ENCODE measurements around the gene GDNF.
A peak's percentile ranks its signal among the peaks of the same experiment; 100 is the strongest.
"Not testable (repeated sequence)": the region's sequence is repeated elsewhere in the genome, so short reads cannot be mapped to it uniquely, and the experiment has no call there.

Gene GDNF, protein sequence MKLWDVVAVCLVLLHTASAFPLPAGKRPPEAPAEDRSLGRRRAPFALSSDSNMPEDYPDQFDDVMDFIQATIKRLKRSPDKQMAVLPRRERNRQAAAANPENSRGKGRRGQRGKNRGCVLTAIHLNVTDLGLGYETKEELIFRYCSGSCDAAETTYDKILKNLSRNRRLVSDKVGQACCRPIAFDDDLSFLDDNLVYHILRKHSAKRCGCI

DNA sequence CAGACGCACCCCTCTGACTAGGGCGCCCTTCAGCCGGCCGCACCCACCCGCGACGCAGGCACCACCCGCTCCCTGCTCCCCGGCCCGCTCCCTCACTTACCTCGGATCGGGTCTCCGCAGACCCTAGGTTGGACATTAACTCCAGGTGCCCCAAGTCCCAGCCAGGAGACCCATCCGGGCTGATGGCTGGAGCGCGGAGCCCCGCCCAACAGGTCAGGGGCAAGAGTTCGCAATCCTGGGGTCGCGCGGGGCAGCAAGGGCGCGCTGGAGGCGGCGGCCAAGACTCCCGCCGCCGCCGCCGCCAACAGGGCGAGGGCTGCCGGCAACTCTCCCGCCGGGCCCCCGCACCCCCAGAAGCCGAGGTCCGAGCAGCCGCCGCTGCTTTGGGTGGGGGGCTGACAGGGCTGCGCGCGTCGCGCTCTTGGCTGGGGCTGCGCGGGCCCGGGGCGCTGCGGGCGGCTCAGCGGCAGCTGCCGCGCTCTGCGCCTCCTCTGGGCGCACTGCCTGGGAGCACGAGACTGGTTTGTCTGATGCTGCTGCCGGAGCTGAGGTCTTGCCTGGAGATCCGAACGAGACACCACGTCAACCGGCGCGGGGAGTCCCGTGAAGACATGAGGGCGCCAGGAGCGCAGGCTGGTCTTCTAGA is at the start of gene GDNF:
GDNF (minus strand) TSS at position 635 of the 646 bp plus-strand sequence. CDS start 5,245 bp downstream, outside the sequence.
- DNase-seq (ENCODE audit: low spot score): peak; percentile 8

GRCh38 chr5:37888476-37888875 is 48.6 kb upstream of the GDNF start:
- DNase-seq (ENCODE audit: low spot score): no peak

DNA sequence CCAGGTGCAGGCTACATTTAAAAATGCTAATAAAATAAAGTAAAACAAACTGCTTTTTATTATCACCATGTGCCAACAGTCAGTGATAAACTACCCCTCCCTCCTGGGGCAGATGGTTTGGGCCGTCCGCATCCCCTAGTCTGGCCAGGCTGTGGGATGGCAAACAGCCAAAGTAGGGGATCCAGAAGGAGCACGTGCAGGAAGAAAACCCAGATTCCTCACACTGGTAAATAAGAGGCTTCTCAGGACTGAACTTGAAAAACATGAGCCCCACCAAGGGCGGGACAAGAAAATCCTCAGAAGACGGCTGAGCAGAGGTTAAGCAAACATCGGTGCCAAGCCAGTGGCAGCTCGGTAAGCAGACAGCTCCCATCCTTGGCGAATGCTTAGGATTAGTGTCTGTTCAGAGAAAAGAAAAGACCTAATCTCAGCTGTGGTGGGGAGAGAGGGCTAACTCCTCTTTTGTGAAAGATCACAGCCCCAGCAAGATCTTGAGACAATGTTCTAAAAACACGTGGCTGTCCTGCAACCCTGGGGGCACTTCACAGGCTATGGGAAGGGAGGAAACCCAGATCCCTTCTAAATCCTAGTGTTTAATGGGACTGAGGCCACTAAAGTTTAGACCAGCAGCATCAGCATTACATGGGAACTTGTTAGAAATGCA is 46.5 kb upstream of the GDNF start:
- no peak for DNase-seq (ENCODE audit: low spot score)

DNA sequence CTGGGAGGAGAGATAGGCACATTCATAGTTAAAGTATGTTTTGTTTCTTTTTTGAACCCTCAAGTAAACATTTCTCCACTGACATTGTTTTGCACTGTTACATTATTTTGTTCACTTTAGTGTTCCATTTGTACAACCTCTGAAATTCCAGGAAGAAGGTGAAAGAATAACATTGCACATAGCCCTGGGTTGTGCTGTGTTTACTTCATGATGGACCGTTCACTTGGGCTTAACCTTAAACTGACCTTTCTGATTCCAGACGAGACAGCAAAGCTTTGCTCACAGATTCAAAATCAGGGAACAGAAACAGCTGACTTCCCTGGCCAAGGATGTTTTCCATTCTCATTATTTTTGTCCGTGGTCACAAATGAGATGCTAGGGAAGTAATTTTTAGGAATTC is 42.8 kb upstream of the GDNF start:
- no peak for DNase-seq (ENCODE audit: low spot score)

- no peak for DNase-seq (ENCODE audit: low spot score)
Observed at GRCh38 chr5:37881359-37881758, 41.5 kb upstream of the GDNF start.

DNA sequence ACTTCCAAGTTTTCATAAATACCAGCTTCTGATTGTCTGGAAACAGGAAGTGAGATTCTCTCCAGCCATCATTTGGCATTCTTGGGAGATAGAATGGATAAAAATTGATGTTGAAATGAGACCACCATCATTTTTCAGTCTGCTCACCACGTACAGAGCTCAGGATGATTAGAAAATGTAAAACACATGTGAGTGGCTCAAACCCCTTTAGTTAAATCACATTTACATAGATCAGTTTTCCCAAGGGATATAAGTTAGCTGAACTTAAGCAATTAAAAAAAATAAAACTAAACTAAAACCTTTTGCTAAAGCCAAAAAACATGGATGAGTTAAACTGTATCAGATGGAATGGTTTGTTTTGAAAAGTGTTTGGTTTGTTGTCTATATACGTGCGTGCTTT is 37.1 kb upstream of the GDNF start:
- DNase-seq (ENCODE audit: low spot score): no peak

DNA sequence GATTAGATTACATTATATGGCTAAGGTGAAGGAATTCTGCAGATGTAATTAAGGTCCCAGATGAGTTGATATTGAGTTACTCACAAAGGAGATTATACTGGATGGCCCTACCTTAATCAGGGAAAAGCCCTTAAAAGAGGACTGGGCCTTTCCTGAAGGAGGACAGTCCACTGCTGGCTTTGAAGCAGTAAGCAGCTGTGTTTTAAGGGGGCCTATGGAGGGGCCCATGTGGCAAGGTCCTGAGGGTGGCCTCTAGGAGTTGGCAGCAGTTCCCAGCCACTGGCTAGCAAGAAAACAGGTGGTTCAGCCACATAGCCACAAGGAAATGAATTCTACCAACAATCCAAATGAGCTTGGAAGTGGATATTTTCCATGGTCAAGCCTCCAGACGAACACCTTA is 36.4 kb upstream of the GDNF start:
- no peak for DNase-seq (ENCODE audit: low spot score)

DNA sequence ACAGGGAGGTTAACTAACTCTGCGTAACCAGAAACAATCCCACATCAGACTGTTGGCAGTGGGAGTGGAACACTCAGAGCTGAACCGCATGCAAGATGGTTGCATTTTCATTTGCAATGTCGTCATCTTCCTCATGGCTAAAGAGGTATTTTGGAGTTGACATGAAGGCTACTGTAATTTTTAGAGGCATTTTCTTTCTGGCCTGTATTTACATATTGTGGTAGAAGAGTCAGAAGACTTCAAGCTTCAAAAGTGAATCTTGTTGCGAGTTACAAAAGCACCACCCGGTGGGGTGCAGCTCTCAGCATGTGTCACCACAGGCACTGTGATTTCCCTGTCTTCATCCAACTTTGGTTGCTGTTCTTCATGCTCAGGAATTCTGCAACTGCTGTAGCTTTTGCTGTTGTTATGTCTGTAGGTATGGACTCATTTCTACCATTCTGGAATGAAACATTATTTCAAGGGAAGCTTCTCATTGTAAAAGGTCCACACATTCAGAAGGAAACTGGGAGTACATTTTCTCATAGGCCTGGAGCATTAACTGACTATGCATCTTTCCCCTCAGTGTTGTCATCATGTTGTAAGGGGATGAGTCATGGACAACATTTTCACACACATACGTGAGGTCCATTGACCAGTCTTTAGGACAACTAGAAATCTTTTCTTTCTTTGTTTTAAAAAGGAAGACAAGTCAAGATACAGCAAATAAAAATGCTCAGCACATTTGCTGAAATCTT is 35.4 kb upstream of the GDNF start:
- peak; percentile 0 for DNase-seq (ENCODE audit: low spot score)

GRCh38 chr5:37873988-37874387 is 34.1 kb upstream of the GDNF start:
- DNase-seq (ENCODE audit: low spot score): no peak

DNA sequence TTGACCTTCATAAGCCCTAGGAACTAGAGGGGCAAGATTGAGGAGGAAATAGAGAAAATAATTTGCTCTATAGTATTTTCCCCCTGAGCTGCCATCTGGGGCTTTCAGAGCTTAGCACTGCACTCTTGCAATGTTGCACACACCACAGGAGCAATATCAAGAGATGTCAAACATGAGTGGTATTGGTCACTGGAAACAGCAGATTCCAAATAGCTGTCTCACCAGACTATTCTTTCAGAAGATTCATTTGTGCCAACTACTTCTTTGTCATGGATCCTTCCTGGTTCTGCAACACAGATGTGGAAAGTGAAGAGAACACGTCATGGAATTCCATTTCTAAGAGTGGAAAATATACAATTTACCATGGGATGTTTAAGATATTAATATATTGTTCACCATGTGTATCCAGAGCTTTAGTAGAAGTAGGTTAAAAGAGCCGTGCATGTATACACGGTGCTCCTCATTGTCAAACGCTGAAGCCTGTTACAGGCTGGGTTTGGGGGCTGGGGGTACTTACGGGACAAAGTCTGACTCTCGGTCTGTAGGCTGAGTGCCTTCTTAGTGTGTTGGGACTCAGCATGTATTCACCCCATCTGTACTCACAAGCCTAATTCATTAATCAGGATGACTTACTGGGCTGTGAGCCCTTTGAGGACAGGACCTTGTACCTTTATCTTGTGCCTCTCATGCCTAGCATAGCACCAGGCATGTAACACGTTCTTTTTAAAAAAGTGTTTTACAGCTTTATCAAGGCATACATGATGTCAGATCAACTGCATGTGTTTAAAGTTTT is 31.4 kb upstream of the GDNF start:
- no peak for DNase-seq (ENCODE audit: low spot score)

DNA sequence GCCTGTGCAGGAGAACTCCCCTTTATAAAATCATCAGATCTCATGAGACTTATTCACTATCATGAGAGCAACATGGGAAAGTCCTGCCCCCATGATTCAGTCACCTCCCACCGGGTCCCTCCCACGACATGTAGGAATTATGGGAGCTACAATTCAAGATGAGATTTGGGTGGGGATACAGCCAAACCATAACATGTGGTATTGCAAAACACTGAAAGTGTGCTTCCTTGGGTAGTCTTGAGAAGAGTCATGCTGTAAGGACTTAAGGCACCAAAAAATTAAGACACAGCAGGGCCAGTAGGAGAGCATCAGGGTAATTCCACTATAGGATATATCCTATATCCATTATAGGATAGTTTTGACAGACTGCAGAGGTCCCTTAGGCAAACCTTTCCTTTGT is 29.4 kb upstream of the GDNF start:
- no peak for DNase-seq (ENCODE audit: low spot score)

DNA sequence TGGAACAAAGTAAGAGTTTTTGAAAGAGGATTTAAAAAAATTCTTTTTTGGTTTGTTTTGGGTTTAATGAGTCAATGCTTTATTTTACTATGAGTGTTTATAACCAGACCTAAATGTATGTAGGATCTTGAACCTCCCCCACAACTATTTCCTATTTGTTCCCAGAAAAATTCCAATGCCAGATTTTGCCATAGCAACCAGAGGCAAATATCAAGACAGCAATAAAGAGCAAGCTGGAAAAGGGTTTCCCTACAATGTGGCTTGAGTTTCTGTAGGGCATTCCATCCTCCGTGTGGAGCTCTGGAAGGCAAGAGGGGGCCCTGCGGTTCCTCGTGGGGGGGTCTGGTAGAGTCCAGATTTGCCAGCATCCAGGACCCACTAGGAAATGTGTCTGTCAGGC is 27.8 kb upstream of the GDNF start:
- no peak for DNase-seq (ENCODE audit: low spot score)

- not testable (repeated sequence) for DNase-seq (ENCODE audit: low spot score)
Observed at GRCh38 chr5:37862907-37863306, 23.1 kb upstream of the GDNF start.

DNA sequence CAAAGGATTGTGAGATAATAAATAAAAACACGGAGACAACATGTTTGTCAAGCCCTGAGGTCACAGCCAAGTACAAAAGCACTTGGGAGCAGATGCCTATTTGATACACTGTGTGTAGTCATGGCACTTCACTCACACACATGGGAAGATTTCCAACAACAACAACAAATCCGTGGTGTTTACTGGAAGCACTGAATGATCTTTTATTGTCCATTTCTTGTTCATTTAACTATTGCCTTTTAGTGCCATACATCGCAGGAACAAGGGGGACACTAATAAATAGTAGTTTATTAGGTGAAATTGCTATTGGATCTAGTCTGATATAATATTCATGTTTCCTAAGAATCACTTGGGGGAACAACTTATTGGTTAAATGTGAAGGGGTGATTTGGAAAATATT is 20.4 kb upstream of the GDNF start:
- no peak for DNase-seq (ENCODE audit: low spot score)

- no peak for DNase-seq (ENCODE audit: low spot score)
Observed at GRCh38 chr5:37859805-37860204, 20.0 kb upstream of the GDNF start.

- DNase-seq (ENCODE audit: low spot score): no peak
Observed at GRCh38 chr5:37858250-37858649, 18.4 kb upstream of the GDNF start.

GRCh38 chr5:37857696-37858095 is 17.9 kb upstream of the GDNF start:
- DNase-seq (ENCODE audit: low spot score): no peak

- DNase-seq (ENCODE audit: low spot score): no peak
Observed at GRCh38 chr5:37855438-37855837, 15.6 kb upstream of the GDNF start.

GRCh38 chr5:37851305-37851704 is 11.5 kb upstream of the GDNF start:
- no peak for DNase-seq (ENCODE audit: low spot score)

- DNase-seq (ENCODE audit: low spot score): no peak
Observed at GRCh38 chr5:37850226-37850865, 10.5 kb upstream of the GDNF start.

DNA sequence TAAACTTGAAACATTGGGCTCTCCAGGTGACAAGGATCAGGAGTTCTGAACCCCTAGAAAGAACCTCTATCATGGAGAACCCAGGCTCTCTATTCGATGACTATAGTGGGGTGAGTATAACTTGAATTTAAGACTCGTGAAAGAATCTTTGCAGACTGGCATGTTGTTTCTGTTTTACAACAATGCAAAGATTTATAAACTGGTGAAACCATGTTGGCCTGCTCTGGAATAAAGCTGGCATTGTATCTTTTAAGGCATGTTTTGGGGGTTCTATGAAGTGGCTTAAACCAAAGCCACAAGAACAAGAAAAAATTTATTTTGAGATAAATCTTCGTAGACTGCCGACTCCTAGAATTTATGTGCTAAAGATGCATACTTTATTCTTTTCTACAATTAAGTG is 9.8 kb upstream of the GDNF start:
- no peak for DNase-seq (ENCODE audit: low spot score)
